Measurements from ENCODE around the gene AMBN. TPM values are rescaled to one million over a fixed set of nuclear protein-coding genes. Genes with fewer than 3 reads are reported as not detected.
"Not testable (repeated sequence)": the region's sequence is repeated elsewhere in the genome, so short reads cannot be mapped to it uniquely, and the experiment has no call there.

AMBN gene
- total RNA-seq, 1 donor from 2014 or later, result not detected

- DNase-seq (ENCODE audit: low spot score), result no peak
Observed at GRCh38 chr4:70607334-70607853, 15.3 kb downstream of the AMBN start.

GRCh38 chr4:70608324-70608723, 16.3 kb downstream of the AMBN start:
- DNase-seq (ENCODE audit: low spot score), result no peak

GRCh38 chr4:70613306-70614183, 21.5 kb downstream of the AMBN start:
- DNase-seq (ENCODE audit: low spot score), result no peak

- DNase-seq (ENCODE audit: low spot score), result no peak
Observed at GRCh38 chr4:70614184-70614555, 22.1 kb downstream of the AMBN start.

GRCh38 chr4:70619288-70619687, 27.2 kb downstream of the AMBN start:
- DNase-seq (ENCODE audit: low spot score), result no peak

- DNase-seq (ENCODE audit: low spot score), result no peak
Observed at GRCh38 chr4:70619778-70620177, 27.7 kb downstream of the AMBN start.

GRCh38 chr4:70623323-70623722, 31.3 kb downstream of the AMBN start:
- no peak for DNase-seq (ENCODE audit: low spot score)

GRCh38 chr4:70624226-70624793, 32.3 kb downstream of the AMBN start:
- DNase-seq (ENCODE audit: low spot score), result no peak

- no peak for DNase-seq (ENCODE audit: low spot score)
Observed at GRCh38 chr4:70627620-70628019, 35.6 kb downstream of the AMBN start.

- no peak for DNase-seq (ENCODE audit: low spot score)
Observed at GRCh38 chr4:70628444-70628843, 36.4 kb downstream of the AMBN start, which contains the start of gene ENAM. TSS of gene ENAM (plus strand) at chr4:70628744. CDS start at chr4:70629501, 757 bp downstream.

- DNase-seq (ENCODE audit: low spot score), result no peak
Observed at GRCh38 chr4:70629469-70630090, 37.5 kb downstream of the AMBN start.

- DNase-seq (ENCODE audit: low spot score), result no peak
Observed at GRCh38 chr4:70630162-70630561, 38.1 kb downstream of the AMBN start.

GRCh38 chr4:70632028-70632427, 40.0 kb downstream of the AMBN start:
- no peak for DNase-seq (ENCODE audit: low spot score)

GRCh38 chr4:70634482-70634881, 42.4 kb downstream of the AMBN start:
- DNase-seq (ENCODE audit: low spot score), result no peak

- no peak for DNase-seq (ENCODE audit: low spot score)
Observed at GRCh38 chr4:70637239-70637913, 45.3 kb downstream of the AMBN start.

- DNase-seq (ENCODE audit: low spot score), result no peak
Observed at GRCh38 chr4:70640192-70640591, 48.1 kb downstream of the AMBN start.

GRCh38 chr4:70650741-70651140, 58.7 kb downstream of the AMBN start:
- not testable (repeated sequence) for DNase-seq (ENCODE audit: low spot score)

- DNase-seq (ENCODE audit: low spot score), result no peak
Observed at GRCh38 chr4:70651864-70652506, 59.9 kb downstream of the AMBN start.

- DNase-seq (ENCODE audit: low spot score), result no peak
Observed at GRCh38 chr4:70654605-70655011, 62.6 kb downstream of the AMBN start.

Data from mesenteric fat pad (tissue), 1 donor.